Thymus (tissue), 11 donors: ENCODE data around the gene RAB43. TPM values are rescaled to one million over a fixed set of nuclear protein-coding genes. Genes with fewer than 3 reads are reported as not detected.
A peak's percentile ranks its signal among the peaks of the same experiment; 100 is the strongest.

Source experiments
- DNase-seq, 9 donors: peaks; one replicate each; pipeline ENCODE4 v3.0.0-alpha.2; 2013; ENCODE audit warnings: low spot score in 9 of 9, low read depth in 6 of 9, missing footprints in 1 of 9
- H3K27ac ChIP-seq, 2 donors: one replicate each; pipeline ENCODE4 v1.5.1; 2013; ENCODE audit warnings: control low read depth in 1 of 2, low read depth in 1 of 2, low read length in 1 of 2, mild to moderate bottlenecking in 1 of 2, moderate library complexity in 1 of 2
- H3K27me3 ChIP-seq, 2 donors: one replicate each; pipeline ENCODE4 v1.5.1; 2013; ENCODE audit warnings: low read length in 1 of 2; ENCODE audit not compliant: control insufficient read depth in 2 of 2, insufficient read depth in 1 of 2
- H3K36me3 ChIP-seq, 2 donors: one replicate each; pipeline ENCODE4 v1.5.1; 2013; ENCODE audit warnings: low read length in 1 of 2, mild to moderate bottlenecking in 1 of 2, moderate library complexity in 1 of 2; ENCODE audit not compliant: control insufficient read depth in 2 of 2, insufficient read depth in 2 of 2
- H3K4me1 ChIP-seq, 2 donors: one replicate each; pipeline ENCODE4 v1.5.1; 2013; ENCODE audit warnings: low read length in 2 of 2; ENCODE audit not compliant: control insufficient read depth in 2 of 2, insufficient read depth in 2 of 2
- H3K4me3 ChIP-seq, 2 donors: one replicate each; pipeline ENCODE4 v1.5.1; 2013; ENCODE audit warnings: low read length in 2 of 2, control low read depth in 1 of 2, mild to moderate bottlenecking in 1 of 2
- H3K9me3 ChIP-seq, 2 donors: one replicate each; pipeline ENCODE4 v1.5.1; 2013; ENCODE audit warnings: low read length in 1 of 2, mild to moderate bottlenecking in 1 of 2; ENCODE audit not compliant: control insufficient read depth in 2 of 2, insufficient read depth in 1 of 2
- WGBS: extraction: QIAGEN DNeasy Blood & Tissue Kit; methylation state at CpG from one replicate; pipeline ENCODE4 v1.1.7; 2013; 5-methylcytosine and 5-hydroxymethylcytosine counted together
- polyA plus RNA-seq: library from polyadenylated mRNA; stranded (reverse); fragments of 200-250 nt; gene quantifications from one replicate; pipeline ENCODE4 v1.2.3, GENCODE V29; 2013
- total RNA-seq: library from RNA; stranded (reverse); fragments of 120-200 nt; gene quantifications from one replicate; pipeline ENCODE4 v1.2.4, GENCODE V29; 2013
- donor health status: healthy.

RAB43 gene
- total and polyA plus RNA-seq, 2 donors: 12.8 to 21.2 TPM

DNA sequence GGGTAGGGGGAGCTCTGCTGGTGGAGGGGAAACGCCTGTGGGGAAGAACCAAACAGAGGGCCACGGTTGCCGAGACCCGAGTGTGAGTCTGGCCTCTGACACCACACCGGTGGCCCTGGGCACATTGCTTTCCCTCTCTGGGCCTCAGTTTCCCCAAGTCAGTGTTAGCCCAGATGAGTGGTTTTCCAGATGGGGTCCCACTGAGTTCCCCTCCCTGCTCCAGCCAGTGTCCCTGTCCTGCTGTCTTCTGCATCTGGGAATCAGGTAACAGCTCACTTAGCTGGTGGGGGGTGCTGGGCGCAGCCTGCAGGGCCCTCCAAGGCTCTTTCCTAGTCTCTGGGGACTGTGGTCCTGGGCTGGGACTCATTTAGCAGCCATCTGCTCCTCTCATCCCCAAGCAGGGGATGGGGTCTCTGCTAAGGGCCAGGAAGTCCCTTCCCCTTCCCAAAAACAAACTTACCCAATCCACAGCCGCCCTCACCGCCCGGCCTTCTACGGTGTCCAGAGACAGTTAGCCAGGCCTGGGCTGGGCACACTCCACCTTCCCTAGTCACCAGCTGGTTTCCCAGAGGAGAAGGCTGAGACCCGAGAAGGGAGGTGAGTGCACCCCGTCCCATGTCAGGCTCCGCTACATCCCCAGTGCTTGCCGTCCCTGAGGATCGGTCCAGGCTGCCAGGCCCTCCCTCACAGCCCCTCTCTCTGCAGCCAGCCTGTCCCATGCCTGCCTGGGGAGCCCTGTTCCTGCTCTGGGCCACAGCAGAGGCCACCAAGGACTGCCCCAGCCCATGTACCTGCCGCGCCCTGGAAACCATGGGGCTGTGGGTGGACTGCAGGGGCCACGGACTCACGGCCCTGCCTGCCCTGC, 60.3 kb downstream of the RAB43 start:
- Histone ChIP-seq H3K9me3 (no peaks in the 10 kb centered on the region), H3K4me3 (no peak overlapping the region), H3K27me3 (no peaks in the 10 kb centered on the region), H3K4me1 (peaks cover 0 to 3% of the 10 kb centered on the region in 2 donors), H3K27ac (no peak overlapping the region), H3K36me3 (no peaks in the 10 kb centered on the region)
- no peak for DNase-seq
- WGBS: 92% methylated on average over 19 of the region's 19 CpGs

DNA sequence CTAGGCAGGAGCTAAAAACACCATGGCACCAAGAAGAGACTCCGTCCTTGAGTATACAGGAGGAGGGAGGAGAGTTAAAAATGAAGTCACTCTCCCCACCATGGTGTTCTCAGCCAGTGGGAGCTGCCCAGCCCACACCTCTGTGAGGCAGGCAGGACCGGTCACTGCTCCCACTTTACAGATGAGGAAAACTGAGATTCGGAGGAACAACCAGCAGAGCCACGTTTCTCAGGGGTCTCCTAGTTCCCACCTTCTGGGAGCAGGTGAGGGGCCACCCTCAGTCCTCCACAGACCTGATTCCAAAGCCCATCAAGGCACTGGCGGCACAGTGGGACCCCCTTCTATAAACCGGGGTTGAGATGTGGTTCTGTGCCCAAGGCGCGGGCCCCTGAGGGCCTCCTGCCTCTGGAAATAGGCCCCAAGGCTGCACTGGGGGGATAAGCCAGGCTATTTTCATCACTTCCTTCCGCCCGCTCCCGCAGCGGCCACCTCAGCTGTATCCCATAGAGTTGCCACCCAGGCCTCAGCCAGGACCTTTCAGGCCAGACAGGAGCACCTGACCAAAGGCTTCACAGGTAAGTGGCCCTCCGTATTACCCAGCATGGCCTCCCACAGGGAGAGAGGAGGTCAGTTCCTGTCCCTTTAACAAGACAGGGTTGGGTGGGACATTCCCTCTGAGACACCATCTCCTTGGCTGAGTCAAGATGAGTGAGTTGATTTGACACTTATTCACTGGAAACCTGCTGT, 61.2 kb downstream of the RAB43 start, which contains the start of gene GP9:
TSS of gene GP9 (plus strand) at position 504 of the 747 bp plus-strand sequence. CDS start 961 bp downstream, outside the sequence.
- H3K36me3 ChIP-seq: no peaks in the 10 kb centered on the region
- no peak within 1 kb of the TSS for H3K4me3 ChIP-seq
- 77% methylated on average over 13 of the region's 13 CpGs for WGBS
- no peaks in the 10 kb centered on the region for H3K9me3 ChIP-seq
- no peaks in the 10 kb centered on the region for H3K27me3 ChIP-seq
- no peak for DNase-seq
- H3K4me1 ChIP-seq: peaks cover 0 to 3% of the 10 kb centered on the region in 2 donors
- no peak within 1 kb of the TSS for H3K27ac ChIP-seq

- H3K4me1 ChIP-seq: peaks cover 0 to 3% of the 10 kb centered on the region in 2 donors
- no peak overlapping the region for H3K4me3 ChIP-seq
- H3K36me3 ChIP-seq: no peaks in the 10 kb centered on the region
- no peak overlapping the region for H3K27ac ChIP-seq
- WGBS: 90% methylated on average over 11 of the region's 11 CpGs
- DNase-seq: no peak
- no peaks in the 10 kb centered on the region for H3K27me3 ChIP-seq
- H3K9me3 ChIP-seq: no peaks in the 10 kb centered on the region
Measured at GRCh38 chr3:129059311-129059958, 62.2 kb downstream of the RAB43 start.

- H3K4me1 ChIP-seq: peaks cover 0 to 2% of the 10 kb centered on the region in 2 donors
Measured at GRCh38 chr3:129058441-129059200, 63.0 kb downstream of the RAB43 start.

GRCh38 chr3:129057249-129057648, 64.4 kb downstream of the RAB43 start:
- H3K9me3 ChIP-seq: no peaks in the 10 kb centered on the region
- H3K27me3 ChIP-seq: no peaks in the 10 kb centered on the region
- H3K27ac ChIP-seq: no peak overlapping the region
- peaks cover 0 to 4% of the 10 kb centered on the region in 2 donors for H3K4me1 ChIP-seq
- 97% methylated on average over 4 of the region's 4 CpGs for WGBS
- H3K4me3 ChIP-seq: no peak overlapping the region
- no peak for DNase-seq
- H3K36me3 ChIP-seq: no peaks in the 10 kb centered on the region

More at GRCh38 chr3:129058441-129059200, 63.0 kb downstream of the RAB43 start:
- H3K9me3 ChIP-seq: no peaks in the 10 kb centered on the region
- no peak overlapping the region for H3K27ac ChIP-seq
- no peaks in the 10 kb centered on the region for H3K27me3 ChIP-seq
- DNase-seq: no peak
- WGBS: 68% methylated on average over 4 of the region's 4 CpGs
- no peaks in the 10 kb centered on the region for H3K36me3 ChIP-seq
- H3K4me3 ChIP-seq: no peak overlapping the region

GRCh38 chr3:129056451-129057173, 65.0 kb downstream of the RAB43 start:
- H3K4me3 ChIP-seq: no peak overlapping the region
- H3K4me1 ChIP-seq: peaks cover 0 to 4% of the 10 kb centered on the region in 2 donors
- H3K36me3 ChIP-seq: no peaks in the 10 kb centered on the region
- no peak for DNase-seq
- no peaks in the 10 kb centered on the region for H3K9me3 ChIP-seq
- 89% methylated on average over 9 of the region's 9 CpGs for WGBS
- H3K27ac ChIP-seq: no peak overlapping the region
- H3K27me3 ChIP-seq: no peaks in the 10 kb centered on the region

- Histone ChIP-seq H3K9me3 (no peaks in the 10 kb centered on the region), H3K27me3 (no peaks in the 10 kb centered on the region), H3K27ac (no peak overlapping the region), H3K36me3 (no peaks in the 10 kb centered on the region), H3K4me3 (no peak overlapping the region), H3K4me1 (peaks cover 0 to 4% of the 10 kb centered on the region in 2 donors)
- DNase-seq: no peak
- WGBS: 98% methylated on average over 3 of the region's 3 CpGs
Measured at GRCh38 chr3:129054605-129055104, 66.9 kb downstream of the RAB43 start.

- Histone ChIP-seq H3K27me3 (peaks cover 0 to 2% of the 10 kb centered on the region in 2 donors), H3K36me3 (no peaks in the 10 kb centered on the region), H3K4me3 (no peak overlapping the region), H3K4me1 (peaks cover 0 to 4% of the 10 kb centered on the region in 2 donors), H3K9me3 (peaks cover 0 to 2% of the 10 kb centered on the region in 2 donors), H3K27ac (peak overlapping the region in 1 of 2 donors; percentile 7)
- 93% methylated on average over 6 of the region's 6 CpGs for WGBS
- no peak for DNase-seq
Measured at GRCh38 chr3:129052675-129053074, 68.9 kb downstream of the RAB43 start.
